Activated naive CD8-positive, alpha-beta T cell (primary cell): ENCODE data around the gene DOCK2.
"Not testable (repeated sequence)": the region's sequence is repeated elsewhere in the genome, so short reads cannot be mapped to it uniquely, and the experiment has no call there.

ENCODE experiments used
- H3K27ac Mint-ChIP-seq: one replicate; pipeline ENCODE4 v1.8.0; 2021; ENCODE audit warnings: mixed read lengths
- H3K27me3 Mint-ChIP-seq: one replicate; pipeline ENCODE4 v1.8.0; 2021; ENCODE audit warnings: mixed read lengths
- H3K36me3 Mint-ChIP-seq: one replicate; pipeline ENCODE4 v1.8.0; 2021; ENCODE audit warnings: mixed read lengths
- H3K4me1 Mint-ChIP-seq: one replicate; pipeline ENCODE4 v1.8.0; 2021; ENCODE audit warnings: low read depth, mixed read lengths
- H3K4me3 Mint-ChIP-seq: one replicate; pipeline ENCODE4 v1.8.0; 2021; ENCODE audit warnings: mild to moderate bottlenecking, mixed read lengths
- H3K9me3 Mint-ChIP-seq: one replicate; pipeline ENCODE4 v1.8.0; 2021; ENCODE audit warnings: low read depth, mixed read lengths

The DOCK2 gene

GRCh38 chr5:169736653-169737052 is 99.6 kb downstream of the DOCK2 start:
- Mint-ChIP-seq H3K4me3 (no peak overlapping the region), H3K4me1 (peaks cover 16% of the 10 kb centered on the region), H3K9me3 (no peaks in the 10 kb centered on the region), H3K36me3 (peaks cover 41% of the 10 kb centered on the region), H3K27me3 (no peaks in the 10 kb centered on the region), H3K27ac (no peak overlapping the region)

GRCh38 chr5:169740435-169740834 is 103.4 kb downstream of the DOCK2 start:
- H3K27ac Mint-ChIP-seq: no peak overlapping the region
- H3K27me3 Mint-ChIP-seq: no peaks in the 10 kb centered on the region
- H3K4me3 Mint-ChIP-seq: no peak overlapping the region
- peaks cover 4% of the 10 kb centered on the region for H3K4me1 Mint-ChIP-seq
- H3K9me3 Mint-ChIP-seq: no peaks in the 10 kb centered on the region
- H3K36me3 Mint-ChIP-seq: peaks cover 31% of the 10 kb centered on the region

GRCh38 chr5:169742771-169743296 is 105.8 kb downstream of the DOCK2 start:
- Mint-ChIP-seq H3K9me3 (no peaks in the 10 kb centered on the region), H3K36me3 (peaks cover 29% of the 10 kb centered on the region), H3K4me3 (no peak overlapping the region), H3K27me3 (no peaks in the 10 kb centered on the region), H3K4me1 (peaks cover 2% of the 10 kb centered on the region), H3K27ac (no peak overlapping the region)

GRCh38 chr5:169744336-169744735 is 107.3 kb downstream of the DOCK2 start:
- no peaks in the 10 kb centered on the region for H3K27me3 Mint-ChIP-seq
- no peaks in the 10 kb centered on the region for H3K4me1 Mint-ChIP-seq
- H3K36me3 Mint-ChIP-seq: peaks cover 24% of the 10 kb centered on the region
- H3K4me3 Mint-ChIP-seq: no peak overlapping the region
- no peak overlapping the region for H3K27ac Mint-ChIP-seq
- no peaks in the 10 kb centered on the region for H3K9me3 Mint-ChIP-seq

GRCh38 chr5:169745441-169746146 is 108.5 kb downstream of the DOCK2 start:
- H3K9me3 Mint-ChIP-seq: no peaks in the 10 kb centered on the region
- peaks cover 30% of the 10 kb centered on the region for H3K36me3 Mint-ChIP-seq
- no peak overlapping the region for H3K4me3 Mint-ChIP-seq
- H3K27ac Mint-ChIP-seq: no peak overlapping the region
- no peaks in the 10 kb centered on the region for H3K27me3 Mint-ChIP-seq
- peaks cover 3% of the 10 kb centered on the region for H3K4me1 Mint-ChIP-seq

GRCh38 chr5:169746147-169746694 is 109.1 kb downstream of the DOCK2 start:
- Mint-ChIP-seq H3K36me3 (peaks cover 29% of the 10 kb centered on the region), H3K4me1 (peaks cover 3% of the 10 kb centered on the region), H3K27ac (no peak overlapping the region), H3K4me3 (no peak overlapping the region), H3K27me3 (no peaks in the 10 kb centered on the region), H3K9me3 (no peaks in the 10 kb centered on the region)

- Mint-ChIP-seq H3K36me3 (peaks cover 24% of the 10 kb centered on the region), H3K4me3 (no peak overlapping the region), H3K27ac (no peak overlapping the region), H3K27me3 (no peaks in the 10 kb centered on the region), H3K4me1 (peaks cover 3% of the 10 kb centered on the region), H3K9me3 (no peaks in the 10 kb centered on the region)
Observed at GRCh38 chr5:169748174-169748573, 111.1 kb downstream of the DOCK2 start.

- H3K27ac Mint-ChIP-seq: no peak overlapping the region
- H3K4me3 Mint-ChIP-seq: no peak overlapping the region
- peaks cover 27% of the 10 kb centered on the region for H3K36me3 Mint-ChIP-seq
- no peaks in the 10 kb centered on the region for H3K9me3 Mint-ChIP-seq
- H3K27me3 Mint-ChIP-seq: no peaks in the 10 kb centered on the region
- H3K4me1 Mint-ChIP-seq: peaks cover 3% of the 10 kb centered on the region
Observed at GRCh38 chr5:169749295-169749694, 112.2 kb downstream of the DOCK2 start.

- H3K36me3 Mint-ChIP-seq: peaks cover 24% of the 10 kb centered on the region
- H3K27ac Mint-ChIP-seq: no peak overlapping the region
- no peaks in the 10 kb centered on the region for H3K9me3 Mint-ChIP-seq
Observed at GRCh38 chr5:169751490-169751889, 114.4 kb downstream of the DOCK2 start.

GRCh38 chr5:169752566-169752965 is 115.5 kb downstream of the DOCK2 start:
- not testable (repeated sequence) for H3K4me1 Mint-ChIP-seq, H3K4me3 Mint-ChIP-seq, H3K9me3 Mint-ChIP-seq, H3K27ac Mint-ChIP-seq, H3K27me3 Mint-ChIP-seq
- peaks cover 16% of the 10 kb centered on the region for H3K36me3 Mint-ChIP-seq

More at GRCh38 chr5:169751490-169751889, 114.4 kb downstream of the DOCK2 start:
- no peak overlapping the region for H3K4me3 Mint-ChIP-seq
- H3K27me3 Mint-ChIP-seq: no peaks in the 10 kb centered on the region
- H3K4me1 Mint-ChIP-seq: peaks cover 3% of the 10 kb centered on the region

GRCh38 chr5:169753795-169754194 is 116.7 kb downstream of the DOCK2 start:
- Mint-ChIP-seq H3K27ac (no peak overlapping the region), H3K9me3 (no peaks in the 10 kb centered on the region), H3K36me3 (peaks cover 20% of the 10 kb centered on the region), H3K4me3 (no peak overlapping the region), H3K27me3 (no peaks in the 10 kb centered on the region), H3K4me1 (peaks cover 3% of the 10 kb centered on the region)

- Mint-ChIP-seq H3K36me3 (peaks cover 20% of the 10 kb centered on the region), H3K27ac (no peak overlapping the region), H3K4me1 (peaks cover 2% of the 10 kb centered on the region), H3K27me3 (no peaks in the 10 kb centered on the region), H3K4me3 (no peak overlapping the region), H3K9me3 (no peaks in the 10 kb centered on the region)
Observed at GRCh38 chr5:169754737-169755136, 117.7 kb downstream of the DOCK2 start.

GRCh38 chr5:169756071-169756765 is 119.1 kb downstream of the DOCK2 start:
- no peak overlapping the region for H3K4me3 Mint-ChIP-seq
- no peaks in the 10 kb centered on the region for H3K27me3 Mint-ChIP-seq
- no peaks in the 10 kb centered on the region for H3K9me3 Mint-ChIP-seq
- peaks cover 16% of the 10 kb centered on the region for H3K36me3 Mint-ChIP-seq
- H3K27ac Mint-ChIP-seq: no peak overlapping the region
- H3K4me1 Mint-ChIP-seq: no peaks in the 10 kb centered on the region

- Mint-ChIP-seq H3K4me3 (no peak overlapping the region), H3K27ac (no peak overlapping the region), H3K4me1 (no peaks in the 10 kb centered on the region), H3K36me3 (peaks cover 20% of the 10 kb centered on the region), H3K27me3 (no peaks in the 10 kb centered on the region), H3K9me3 (no peaks in the 10 kb centered on the region)
Observed at GRCh38 chr5:169757016-169757415, 119.9 kb downstream of the DOCK2 start.

- Mint-ChIP-seq H3K27me3 (no peaks in the 10 kb centered on the region), H3K4me3 (no peak overlapping the region), H3K36me3 (peaks cover 28% of the 10 kb centered on the region), H3K27ac (no peak overlapping the region), H3K4me1 (no peaks in the 10 kb centered on the region), H3K9me3 (no peaks in the 10 kb centered on the region)
Observed at GRCh38 chr5:169758886-169759285, 121.8 kb downstream of the DOCK2 start.
